SK-N-MC (cell line): ENCODE measurements around the gene RAB11FIP5.

Experiments used
- EZH2 ChIP-seq: fragments of 200-600 bp; sonication (generic); IDR thresholded peaks from one replicate; pipeline ENCODE4 v1.6.1; 2017; ENCODE audit warnings: antibody characterized with exemption
- POLR2AphosphoS5 ChIP-seq: IDR thresholded peaks from 2 replicates; pipeline ENCODE4 v1.6.1; 2012; ENCODE audit warnings: mild to moderate bottlenecking, low read depth, low read length, borderline replicate concordance

GRCh38 chr2:73034661-73035375 is 77.9 kb downstream of the RAB11FIP5 start:
- no peak for TF ChIP-seq POLR2AphosphoS5
- no peak for TF ChIP-seq EZH2
